HG03558 (cell line): ENCODE results near the gene SETD3.
"Not testable (repeated sequence)": the region's sequence is repeated elsewhere in the genome, so short reads cannot be mapped to it uniquely, and the experiment has no call there.

ENCODE experiments used
- ATAC-seq: cut with Tn5 transposase; IDR thresholded peaks from one replicate; pipeline ENCODE4 v1.9.1; 2021; ENCODE audit warnings: moderate number of reproducible peaks; ENCODE audit not compliant: unreplicated experiment; ENCODE audit errors: extremely low read depth

Gene SETD3

GRCh38 chr14:99348816-99349614 is 131.6 kb downstream of the SETD3 start:
- ATAC-seq = no peak

GRCh38 chr14:99348231-99348630 is 132.4 kb downstream of the SETD3 start:
- ATAC-seq = not testable (repeated sequence)
